ENCODE measurements around the gene MTHFD2L. TPM values are rescaled to one million over a fixed set of nuclear protein-coding genes. Genes with fewer than 3 reads are reported as not detected.

MTHFD2L gene
- total RNA-seq (2012; rRNA removed), result 34.9 and 36.2 TPM in 2 replicates

DNA sequence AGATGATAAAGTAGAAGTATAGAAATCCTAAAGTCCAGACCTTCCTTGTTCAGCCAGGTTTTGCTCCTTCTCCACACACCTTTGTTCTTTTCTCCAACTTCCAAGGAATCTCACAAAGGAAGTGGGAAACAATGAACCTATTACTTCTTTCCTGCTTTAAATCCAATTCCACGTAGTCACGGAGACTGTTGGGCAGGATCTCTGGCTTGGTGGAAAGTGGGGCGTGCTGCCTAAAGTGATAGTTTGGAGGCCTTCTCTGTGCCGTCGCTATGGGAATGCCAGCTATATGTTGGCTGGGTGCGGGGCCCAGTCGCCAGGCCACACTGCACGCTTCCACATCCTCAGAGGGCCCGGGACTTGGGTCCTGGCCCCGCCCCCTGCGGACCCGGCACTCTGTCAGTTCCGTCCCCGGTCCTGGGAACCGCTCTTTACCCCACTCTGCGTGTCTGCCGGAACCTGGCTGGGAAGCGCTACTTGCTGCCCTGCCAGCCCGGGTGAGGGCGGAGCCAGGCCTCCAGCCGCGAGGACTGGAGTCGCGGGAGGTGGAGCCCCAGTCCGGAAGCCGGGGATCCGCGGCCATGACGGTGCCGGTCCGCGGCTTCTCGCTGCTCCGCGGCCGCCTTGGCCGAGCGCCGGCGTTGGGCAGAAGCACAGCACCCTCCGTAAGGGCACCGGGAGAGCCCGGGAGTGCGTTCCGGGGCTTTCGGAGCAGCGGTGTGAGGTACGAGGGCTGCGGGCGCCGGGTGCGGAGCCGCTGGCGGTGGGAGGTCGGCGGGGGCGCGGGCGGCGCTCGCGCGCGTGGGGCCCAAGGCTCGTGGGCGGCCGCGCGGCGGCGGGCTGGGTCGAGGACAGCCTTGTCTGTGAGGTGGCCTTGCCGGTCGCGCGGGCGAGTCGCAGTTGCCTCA lies at the start of gene MTHFD2L:
TSS of gene MTHFD2L (plus strand) at position 558 of the 905 bp plus-strand sequence. CDS start at position 579, 21 bp downstream.
- peak within 1 kb of the TSS; percentile 86 for H3K4me3 ChIP-seq (ENCODE audit: low read length)
- peaks cover 32% of the 10 kb centered on the region for H3K4me1 ChIP-seq (ENCODE audit: control insufficient read depth, insufficient read depth, low read length)
- peaks cover 23% of the 10 kb centered on the region for H3K36me3 ChIP-seq (ENCODE audit: insufficient read depth, low read length)
- no peaks in the 10 kb centered on the region for H3K27me3 ChIP-seq (ENCODE audit: control insufficient read depth, insufficient read depth, low read length)
- H3K9ac ChIP-seq (ENCODE audit: low read depth, low read length), result peak within 1 kb of the TSS; percentile 89
- H3K4me2 ChIP-seq (ENCODE audit: low read length), result peak within 1 kb of the TSS; percentile 86
- no peaks in the 10 kb centered on the region for H3K9me3 ChIP-seq (replicated peaks; ENCODE audit: low read length)

DNA sequence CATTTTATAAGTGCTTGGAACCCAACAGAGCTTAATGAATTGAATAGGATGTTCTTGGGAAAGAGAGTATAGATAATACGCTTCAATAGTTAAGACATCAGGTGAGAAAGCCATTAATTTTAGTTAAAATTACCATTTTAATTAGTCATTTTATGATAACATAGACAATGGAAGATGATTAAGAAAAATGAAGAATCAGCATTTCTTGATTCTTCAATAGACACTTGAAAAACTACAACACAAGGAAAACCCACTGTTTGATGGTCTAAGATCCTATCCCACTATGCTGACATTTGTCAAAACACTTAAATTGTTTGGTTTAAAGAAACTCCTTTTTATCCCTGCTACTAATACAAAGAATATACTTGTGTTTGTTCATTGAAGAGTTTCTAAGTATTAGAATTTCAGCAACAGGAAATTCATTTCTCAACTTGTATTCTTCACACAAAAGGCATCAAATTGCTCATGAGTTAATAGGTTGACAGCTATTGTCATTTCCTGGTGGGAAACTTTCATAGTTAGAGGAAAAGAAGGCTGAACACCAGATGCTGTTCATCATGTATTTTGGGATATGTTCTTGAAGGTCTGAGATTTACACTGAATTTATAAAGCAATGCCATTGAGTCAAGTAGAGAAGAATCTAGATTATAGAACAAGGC lies 49.3 kb upstream of the MTHFD2L start:
- H3K4me1 ChIP-seq (ENCODE audit: control insufficient read depth, insufficient read depth, low read length), result peaks cover 63% of the 10 kb centered on the region
- peak overlapping the region; percentile 84 for H3K9ac ChIP-seq (ENCODE audit: low read depth, low read length)
- peak overlapping the region; percentile 48 for H3K4me2 ChIP-seq (ENCODE audit: low read length)
- no peaks in the 10 kb centered on the region for H3K27me3 ChIP-seq (ENCODE audit: control insufficient read depth, insufficient read depth, low read length)
- no peaks in the 10 kb centered on the region for H3K9me3 ChIP-seq (replicated peaks; ENCODE audit: low read length)
- no peak overlapping the region for H3K4me3 ChIP-seq (ENCODE audit: low read length)
- H3K36me3 ChIP-seq (ENCODE audit: insufficient read depth, low read length), result no peaks in the 10 kb centered on the region

DNA sequence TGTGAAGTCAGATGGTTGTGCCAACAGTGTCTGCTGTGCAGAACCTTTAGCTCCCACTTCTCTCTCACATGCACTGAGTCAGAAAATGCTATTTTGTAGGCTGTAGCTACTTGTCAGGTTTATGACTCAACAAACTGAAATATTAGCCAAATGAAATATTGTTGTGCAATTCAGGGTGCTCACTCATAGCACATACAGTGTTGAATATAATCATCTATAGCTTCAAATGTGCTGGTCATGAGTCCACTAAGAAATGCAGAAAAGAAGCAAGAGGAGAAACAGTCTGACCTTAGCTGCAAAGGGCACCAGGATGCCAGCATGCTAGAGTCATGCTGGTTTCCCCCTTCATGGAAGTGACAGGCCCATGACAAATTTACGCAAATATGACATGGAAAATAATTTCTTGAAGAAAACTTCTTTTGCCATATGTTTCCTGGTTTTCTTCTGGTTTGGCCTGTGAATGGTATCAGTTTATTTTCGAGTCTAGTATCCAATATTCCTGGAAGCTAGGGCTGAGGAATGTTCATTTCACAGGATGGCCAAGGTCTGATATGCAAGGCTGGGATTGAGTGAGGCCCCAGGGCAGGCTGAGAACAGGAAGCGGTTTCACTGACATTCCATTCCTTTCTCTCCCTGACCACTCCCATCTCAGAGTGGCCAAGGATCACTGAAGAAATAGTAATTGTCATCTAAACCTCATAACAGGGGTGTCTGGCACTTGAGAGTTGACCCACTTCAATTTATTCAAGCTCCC lies 48.6 kb upstream of the MTHFD2L start:
- peak overlapping the region; percentile 84 for H3K9ac ChIP-seq (ENCODE audit: low read depth, low read length)

DNA sequence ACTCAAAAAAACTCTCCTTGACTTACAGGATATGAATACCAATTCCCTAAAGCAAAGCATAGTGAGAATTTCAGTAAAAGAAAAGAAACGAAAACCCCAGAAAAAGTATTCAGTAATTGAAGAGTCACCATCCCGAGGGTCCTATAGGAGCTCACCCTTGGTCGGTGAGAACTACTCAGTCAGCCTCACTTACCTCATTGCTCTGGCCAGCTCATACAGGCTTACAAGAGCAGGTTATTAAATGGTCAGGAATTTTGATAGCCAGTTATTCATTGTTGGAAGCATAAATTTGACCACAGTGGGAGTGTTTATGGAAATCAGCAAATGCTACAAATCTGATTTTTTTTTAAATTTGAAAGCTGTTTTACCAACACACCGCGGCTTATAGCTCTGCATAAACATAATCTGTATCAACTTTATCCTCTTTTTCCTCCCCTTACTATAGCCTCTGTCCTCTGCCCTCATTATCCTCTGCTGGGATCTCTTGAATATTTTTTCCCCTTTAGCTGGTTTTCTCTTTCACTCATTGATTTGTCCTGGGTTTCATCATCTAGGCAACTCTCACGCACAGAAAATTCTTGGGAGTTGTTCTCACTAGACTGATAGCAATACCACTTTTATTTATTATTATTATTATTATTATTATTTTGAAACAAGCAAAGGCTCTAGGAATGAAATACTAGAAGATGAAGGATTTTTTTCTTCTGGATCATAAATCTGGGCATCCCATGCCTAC lies 47.9 kb upstream of the MTHFD2L start:
- Histone ChIP-seq H3K27me3 (ENCODE audit: control insufficient read depth, insufficient read depth, low read length) (no peaks in the 10 kb centered on the region), H3K36me3 (ENCODE audit: insufficient read depth, low read length) (no peaks in the 10 kb centered on the region), H3K4me2 (ENCODE audit: low read length) (peak overlapping the region; percentile 73), H3K4me3 (ENCODE audit: low read length) (peak overlapping the region; percentile 46), H3K9me3 (replicated peaks; ENCODE audit: low read length) (no peaks in the 10 kb centered on the region), H3K9ac (ENCODE audit: low read depth, low read length) (peak overlapping the region; percentile 84), H3K4me1 (ENCODE audit: control insufficient read depth, insufficient read depth, low read length) (peaks cover 75% of the 10 kb centered on the region)

More for the DNA sequence above, 48.6 kb upstream of the MTHFD2L start:
- peaks cover 68% of the 10 kb centered on the region for H3K4me1 ChIP-seq (ENCODE audit: control insufficient read depth, insufficient read depth, low read length)
- no peaks in the 10 kb centered on the region for H3K9me3 ChIP-seq (replicated peaks; ENCODE audit: low read length)
- no peaks in the 10 kb centered on the region for H3K27me3 ChIP-seq (ENCODE audit: control insufficient read depth, insufficient read depth, low read length)
- peak overlapping the region; percentile 46 for H3K4me3 ChIP-seq (ENCODE audit: low read length)
- peak overlapping the region; percentile 73 for H3K4me2 ChIP-seq (ENCODE audit: low read length)
- no peaks in the 10 kb centered on the region for H3K36me3 ChIP-seq (ENCODE audit: insufficient read depth, low read length)

DNA sequence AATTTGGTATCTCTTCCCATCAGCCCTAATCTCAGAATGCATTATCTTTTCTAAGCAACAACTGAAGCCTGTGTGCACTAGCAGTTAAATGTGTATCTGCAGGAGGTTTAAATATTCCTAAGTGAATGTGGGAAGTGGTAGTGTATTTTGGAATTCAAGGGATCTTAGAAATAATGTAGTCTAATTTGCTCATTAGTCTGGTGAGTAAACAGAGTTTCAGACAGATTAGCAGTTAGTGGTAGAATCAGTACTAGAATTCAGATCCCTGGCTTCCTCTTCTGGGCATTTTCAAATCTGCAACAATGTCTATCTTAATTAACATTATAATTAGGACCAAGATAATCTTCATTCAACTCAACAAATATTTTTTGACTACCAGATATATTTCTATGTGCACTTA lies 47.2 kb upstream of the MTHFD2L start:
- H3K4me2 ChIP-seq (ENCODE audit: low read length), result peak overlapping the region; percentile 73
- peaks cover 71% of the 10 kb centered on the region for H3K4me1 ChIP-seq (ENCODE audit: control insufficient read depth, insufficient read depth, low read length)
- H3K9ac ChIP-seq (ENCODE audit: low read depth, low read length), result peak overlapping the region; percentile 84

DNA sequence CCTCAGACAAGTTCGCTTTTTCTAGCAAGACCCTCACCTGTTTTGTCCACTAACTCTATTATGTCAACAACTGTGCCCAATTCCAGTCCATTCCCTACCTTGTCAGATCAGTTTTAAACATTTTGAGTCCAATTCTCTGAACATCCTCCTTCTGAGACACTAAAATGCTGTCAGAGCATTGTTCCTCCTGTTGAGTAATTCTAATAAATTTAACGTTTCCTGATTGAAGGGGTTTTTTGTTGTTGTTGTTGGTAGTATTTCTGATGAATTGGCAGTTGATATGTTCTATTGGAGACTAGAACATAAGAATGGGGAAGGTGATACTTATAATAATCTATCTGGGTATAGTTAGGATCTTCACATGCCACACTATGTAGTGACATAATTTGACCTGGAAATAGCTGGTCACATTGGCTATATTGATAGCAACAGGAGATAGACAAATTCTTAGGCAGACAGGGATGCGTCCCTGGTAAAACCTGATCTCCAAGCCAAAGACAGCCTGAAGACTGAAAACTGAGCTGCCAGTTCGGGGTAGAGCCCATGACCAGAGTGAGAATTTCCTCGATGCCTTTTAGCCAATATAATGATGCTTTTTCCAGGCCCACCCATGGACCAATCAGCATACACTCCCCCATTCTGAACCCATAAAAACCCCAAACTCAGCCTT lies 46.5 kb upstream of the MTHFD2L start:
- Histone ChIP-seq H3K9me3 (replicated peaks; ENCODE audit: low read length) (no peaks in the 10 kb centered on the region), H3K4me3 (ENCODE audit: low read length) (no peak overlapping the region), H3K36me3 (ENCODE audit: insufficient read depth, low read length) (no peaks in the 10 kb centered on the region), H3K9ac (ENCODE audit: low read depth, low read length) (peak overlapping the region; percentile 84), H3K4me2 (ENCODE audit: low read length) (no peak overlapping the region), H3K4me1 (ENCODE audit: control insufficient read depth, insufficient read depth, low read length) (peaks cover 72% of the 10 kb centered on the region), H3K27me3 (ENCODE audit: control insufficient read depth, insufficient read depth, low read length) (no peaks in the 10 kb centered on the region)

More for the DNA sequence above, 47.2 kb upstream of the MTHFD2L start:
- H3K27me3 ChIP-seq (ENCODE audit: control insufficient read depth, insufficient read depth, low read length), result no peaks in the 10 kb centered on the region
- no peaks in the 10 kb centered on the region for H3K36me3 ChIP-seq (ENCODE audit: insufficient read depth, low read length)
- no peak overlapping the region for H3K4me3 ChIP-seq (ENCODE audit: low read length)
- H3K9me3 ChIP-seq (replicated peaks; ENCODE audit: low read length), result no peaks in the 10 kb centered on the region

DNA sequence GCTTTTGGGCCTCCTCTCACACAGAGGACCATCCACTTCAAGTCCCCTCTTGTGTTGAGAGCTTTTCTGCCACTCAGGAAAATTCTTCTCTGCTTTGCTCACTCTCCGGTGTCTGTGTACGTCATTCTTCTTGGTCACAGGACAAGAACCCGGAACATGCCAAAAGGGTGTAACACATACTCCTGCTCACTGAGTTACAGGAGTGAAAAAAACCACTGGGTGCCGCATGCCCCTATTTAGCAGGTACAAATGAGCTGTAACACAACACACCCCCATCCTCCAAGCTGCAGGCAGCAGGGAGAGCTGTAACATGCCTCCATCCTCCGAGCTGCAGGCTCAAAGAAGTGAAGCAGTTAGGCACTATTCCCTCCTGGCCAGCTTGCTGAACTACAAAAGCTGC lies 45.9 kb upstream of the MTHFD2L start:
- Histone ChIP-seq H3K27me3 (ENCODE audit: control insufficient read depth, insufficient read depth, low read length) (no peaks in the 10 kb centered on the region), H3K4me3 (ENCODE audit: low read length) (no peak overlapping the region), H3K4me2 (ENCODE audit: low read length) (no peak overlapping the region), H3K9me3 (replicated peaks; ENCODE audit: low read length) (no peaks in the 10 kb centered on the region), H3K36me3 (ENCODE audit: insufficient read depth, low read length) (no peaks in the 10 kb centered on the region), H3K4me1 (ENCODE audit: control insufficient read depth, insufficient read depth, low read length) (peaks cover 77% of the 10 kb centered on the region), H3K9ac (ENCODE audit: low read depth, low read length) (peak overlapping the region; percentile 84)

DNA sequence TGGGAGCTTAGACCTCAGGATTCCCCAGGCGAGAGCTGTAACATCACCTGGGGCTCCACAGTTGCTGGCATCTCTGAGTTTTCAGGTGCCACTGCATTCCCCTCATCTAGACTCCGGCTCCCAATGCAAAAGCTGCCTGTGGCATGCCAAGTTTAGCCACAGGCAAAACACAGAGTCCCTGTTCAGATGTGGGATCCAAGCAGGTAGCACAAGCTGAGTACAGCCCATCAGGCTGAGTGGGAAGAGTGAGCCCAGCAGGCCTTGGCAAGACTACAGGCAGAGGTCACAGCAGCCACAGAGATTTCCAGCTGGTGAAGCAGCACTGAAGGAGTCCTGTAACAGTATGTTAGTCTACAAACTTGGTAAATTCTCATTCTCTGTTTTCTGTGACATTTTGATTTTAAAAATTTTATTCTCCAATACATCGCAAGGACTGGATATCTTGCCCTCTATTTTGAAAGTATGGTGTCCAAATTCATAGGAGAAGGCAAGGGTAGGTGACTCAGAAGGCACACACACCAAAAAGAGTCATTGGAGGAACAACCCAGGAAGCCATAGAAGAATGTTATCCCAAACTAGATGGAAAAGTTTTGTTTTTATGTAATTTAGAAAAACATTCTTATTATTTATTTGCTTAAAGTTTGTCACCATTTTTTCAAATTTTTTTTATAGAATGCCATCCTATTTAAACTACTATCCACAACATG lies 45.4 kb upstream of the MTHFD2L start:
- Histone ChIP-seq H3K36me3 (ENCODE audit: insufficient read depth, low read length) (no peaks in the 10 kb centered on the region), H3K4me2 (ENCODE audit: low read length) (no peak overlapping the region), H3K9me3 (replicated peaks; ENCODE audit: low read length) (no peaks in the 10 kb centered on the region), H3K9ac (ENCODE audit: low read depth, low read length) (peak overlapping the region; percentile 10), H3K27me3 (ENCODE audit: control insufficient read depth, insufficient read depth, low read length) (no peaks in the 10 kb centered on the region), H3K4me1 (ENCODE audit: control insufficient read depth, insufficient read depth, low read length) (peaks cover 82% of the 10 kb centered on the region), H3K4me3 (ENCODE audit: low read length) (no peak overlapping the region)

DNA sequence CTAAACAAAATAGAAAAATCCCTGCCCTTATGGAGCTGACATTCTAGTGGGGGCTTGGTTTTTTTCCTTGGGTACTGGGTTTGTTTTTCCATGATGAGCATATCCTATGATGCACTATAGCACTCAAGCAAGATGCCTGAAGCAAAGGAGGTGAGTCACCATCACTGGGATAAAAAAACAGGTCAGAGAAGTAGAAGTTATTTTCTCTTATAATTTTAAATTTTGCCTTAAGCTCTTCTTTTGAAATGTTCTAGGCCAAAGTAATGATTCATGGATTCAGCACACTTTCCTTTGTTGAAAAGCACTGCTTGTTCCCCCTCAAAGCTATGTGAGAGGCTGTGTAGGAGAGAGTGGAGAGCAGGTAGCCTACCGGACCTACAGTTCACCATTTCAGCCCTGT lies 43.7 kb upstream of the MTHFD2L start:
- Histone ChIP-seq H3K4me3 (ENCODE audit: low read length) (no peak overlapping the region), H3K4me2 (ENCODE audit: low read length) (peak overlapping the region; percentile 26), H3K36me3 (ENCODE audit: insufficient read depth, low read length) (no peaks in the 10 kb centered on the region), H3K9ac (ENCODE audit: low read depth, low read length) (peak overlapping the region; percentile 61), H3K27me3 (ENCODE audit: control insufficient read depth, insufficient read depth, low read length) (no peaks in the 10 kb centered on the region), H3K9me3 (replicated peaks; ENCODE audit: low read length) (no peaks in the 10 kb centered on the region), H3K4me1 (ENCODE audit: control insufficient read depth, insufficient read depth, low read length) (peaks cover 71% of the 10 kb centered on the region)

DNA sequence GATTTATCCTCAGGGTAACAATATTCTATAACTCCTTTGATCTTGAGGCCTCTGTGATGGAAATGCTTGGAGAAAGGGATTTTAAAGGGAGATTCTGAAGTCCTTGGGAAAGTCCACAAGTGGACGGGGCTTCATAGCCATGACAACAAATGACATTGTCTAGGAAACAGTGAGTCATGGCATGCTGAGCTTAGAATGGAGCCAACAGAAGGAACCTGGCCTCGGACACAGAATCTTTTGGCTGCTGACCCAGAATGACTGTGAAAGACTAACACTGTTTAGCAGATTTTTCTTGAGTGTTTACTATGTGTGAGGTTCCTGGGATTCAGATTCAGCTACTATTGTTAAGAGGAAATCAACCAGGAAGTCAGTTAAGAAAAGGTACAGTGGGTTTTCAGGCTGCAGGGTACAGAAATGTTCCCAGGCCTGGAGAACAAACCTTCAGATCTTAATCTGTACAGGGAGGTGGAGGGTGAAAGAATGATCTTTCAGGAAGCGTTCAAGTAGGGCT lies 40.8 kb upstream of the MTHFD2L start:
- H3K9ac ChIP-seq (ENCODE audit: low read depth, low read length), result peak overlapping the region; percentile 64
- H3K27me3 ChIP-seq (ENCODE audit: control insufficient read depth, insufficient read depth, low read length), result no peaks in the 10 kb centered on the region
- peaks cover 43% of the 10 kb centered on the region for H3K4me1 ChIP-seq (ENCODE audit: control insufficient read depth, insufficient read depth, low read length)
- no peaks in the 10 kb centered on the region for H3K36me3 ChIP-seq (ENCODE audit: insufficient read depth, low read length)
- H3K4me2 ChIP-seq (ENCODE audit: low read length), result peak overlapping the region; percentile 30
- no peak overlapping the region for H3K4me3 ChIP-seq (ENCODE audit: low read length)
- H3K9me3 ChIP-seq (replicated peaks; ENCODE audit: low read length), result no peaks in the 10 kb centered on the region
